IPS-15b (cell line): ENCODE results near the gene PYGM.

Source experiments
- H3K27me3 ChIP-seq: one replicate; pipeline ENCODE4 v1.6.1; 2013; ENCODE audit warnings: low read length; ENCODE audit not compliant: control insufficient read depth, insufficient read depth
- H3K36me3 ChIP-seq: one replicate; pipeline ENCODE4 v1.6.1; 2013; ENCODE audit warnings: low read length; ENCODE audit not compliant: control insufficient read depth, insufficient read depth
- H3K4me1 ChIP-seq: one replicate; pipeline ENCODE4 v1.6.1; 2013; ENCODE audit warnings: mild to moderate bottlenecking, low read length; ENCODE audit not compliant: control insufficient read depth, insufficient read depth
- H3K4me3 ChIP-seq: one replicate; pipeline ENCODE4 v1.5.1; 2013; ENCODE audit warnings: low read depth, low read length
- H3K9ac ChIP-seq: one replicate; pipeline ENCODE4 v1.6.1; 2013; ENCODE audit warnings: low read depth, mild to moderate bottlenecking, low read length
- H3K9me3 ChIP-seq: one replicate; pipeline ENCODE4 v1.6.1; 2013; ENCODE audit warnings: mild to moderate bottlenecking, low read length; ENCODE audit not compliant: control insufficient read depth, insufficient read depth

The PYGM gene

DNA sequence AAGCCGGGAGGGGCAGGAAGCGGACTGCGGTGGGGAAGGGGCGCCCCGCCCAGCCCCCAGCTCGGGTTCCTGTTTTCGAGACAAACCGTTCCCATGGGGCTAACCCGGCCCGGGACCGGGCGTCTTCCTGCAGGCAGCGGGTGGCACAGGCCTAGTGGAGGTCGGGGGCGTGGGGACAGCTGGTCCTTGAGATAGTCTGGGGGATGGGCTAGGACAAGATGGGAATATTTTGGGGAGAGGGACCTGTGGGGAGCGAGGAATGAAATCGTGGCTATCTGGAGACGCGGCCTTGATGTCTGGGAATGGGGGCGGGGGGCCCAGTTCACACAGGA is 14.6 kb downstream of the PYGM start:
- H3K27me3 ChIP-seq, result peaks cover 5% of the 10 kb centered on the region
- no peaks in the 10 kb centered on the region for H3K9me3 ChIP-seq
- H3K9ac ChIP-seq, result no peak overlapping the region
- H3K4me1 ChIP-seq, result peaks cover 3% of the 10 kb centered on the region
- no peaks in the 10 kb centered on the region for H3K36me3 ChIP-seq
- peak overlapping the region; percentile 78 for H3K4me3 ChIP-seq

GRCh38 chr11:64744544-64745188 is 15.1 kb downstream of the PYGM start:
- no peaks in the 10 kb centered on the region for H3K36me3 ChIP-seq
- H3K9me3 ChIP-seq, result no peaks in the 10 kb centered on the region
- H3K4me1 ChIP-seq, result peaks cover 3% of the 10 kb centered on the region
- H3K9ac ChIP-seq, result no peak overlapping the region
- peak overlapping the region; percentile 84 for H3K4me3 ChIP-seq
- peaks cover 5% of the 10 kb centered on the region for H3K27me3 ChIP-seq

DNA sequence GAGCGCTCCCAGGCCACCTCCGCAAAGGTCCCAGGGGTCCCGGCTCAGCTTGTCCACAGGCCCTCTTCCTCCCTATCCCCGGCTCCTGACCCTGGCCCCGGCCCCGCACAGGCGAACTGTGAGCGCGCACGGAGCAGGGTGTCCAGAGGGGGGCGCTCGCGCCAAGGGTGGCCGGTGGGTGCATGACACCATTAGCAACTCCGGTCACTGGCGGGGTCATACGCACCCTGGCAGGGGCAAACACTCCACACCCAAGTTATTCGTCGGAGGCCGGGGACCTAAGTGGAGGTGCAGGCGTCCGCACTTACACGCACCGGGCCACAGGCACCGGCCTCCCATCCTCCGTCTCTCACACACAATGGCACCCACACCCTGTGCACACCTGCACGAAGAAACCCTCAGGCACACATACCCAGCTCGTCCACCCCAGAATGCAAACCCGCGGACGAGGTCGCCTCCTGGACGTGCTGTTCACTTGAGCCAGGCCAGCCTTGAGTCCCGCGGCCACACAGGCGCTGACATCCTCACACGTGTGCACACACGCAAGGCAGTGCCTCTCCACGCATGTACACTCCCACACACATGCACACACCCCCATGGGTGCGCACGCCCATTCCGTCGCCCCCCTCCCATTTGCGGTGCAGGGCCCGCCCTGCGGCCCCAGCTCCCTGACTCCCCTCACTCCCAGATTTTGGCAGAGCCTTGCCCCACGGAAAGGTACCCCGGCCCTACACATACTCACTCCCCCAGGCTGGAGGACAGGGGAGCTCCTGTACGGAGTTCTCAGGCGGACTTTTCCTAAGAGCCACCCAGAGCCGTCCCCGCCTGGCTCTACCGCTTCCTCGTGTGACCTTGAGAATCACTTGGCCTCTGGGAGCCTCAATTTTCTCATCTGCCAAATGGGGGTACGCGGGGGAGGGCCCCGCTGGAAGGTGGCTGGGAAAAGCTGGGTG is 15.9 kb downstream of the PYGM start, which contains the start of gene RASGRP2:
Gene RASGRP2, minus strand, starts transcription at position 552 of the 953 bp plus-strand sequence. CDS start 1,276 bp downstream, outside the sequence.
- Histone ChIP-seq H3K27me3 (peaks cover 5% of the 10 kb centered on the region), H3K9me3 (no peaks in the 10 kb centered on the region), H3K9ac (no peak within 1 kb of the TSS), H3K4me3 (peak within 1 kb of the TSS; percentile 84), H3K4me1 (peaks cover 7% of the 10 kb centered on the region), H3K36me3 (no peaks in the 10 kb centered on the region)

GRCh38 chr11:64742889-64743590 is 16.7 kb downstream of the PYGM start:
- peaks cover 7% of the 10 kb centered on the region for H3K4me1 ChIP-seq
- peak overlapping the region; percentile 84 for H3K4me3 ChIP-seq
- H3K9ac ChIP-seq, result peak overlapping the region; percentile 73
- no peaks in the 10 kb centered on the region for H3K36me3 ChIP-seq
- H3K27me3 ChIP-seq, result peaks cover 5% of the 10 kb centered on the region
- H3K9me3 ChIP-seq, result no peaks in the 10 kb centered on the region

GRCh38 chr11:64742087-64742888 is 17.5 kb downstream of the PYGM start:
- peak overlapping the region; percentile 73 for H3K9ac ChIP-seq

GRCh38 chr11:64741375-64742086 is 18.2 kb downstream of the PYGM start:
- H3K4me1 ChIP-seq, result peaks cover 7% of the 10 kb centered on the region
- peaks cover 5% of the 10 kb centered on the region for H3K27me3 ChIP-seq
- peak overlapping the region; percentile 84 for H3K4me3 ChIP-seq
- H3K9me3 ChIP-seq, result no peaks in the 10 kb centered on the region
- H3K9ac ChIP-seq, result no peak overlapping the region
- peaks cover 6% of the 10 kb centered on the region for H3K36me3 ChIP-seq

More at GRCh38 chr11:64742087-64742888, 17.5 kb downstream of the PYGM start:
- H3K4me3 ChIP-seq, result peak overlapping the region; percentile 84
- H3K27me3 ChIP-seq, result peaks cover 5% of the 10 kb centered on the region
- no peaks in the 10 kb centered on the region for H3K36me3 ChIP-seq
- no peaks in the 10 kb centered on the region for H3K9me3 ChIP-seq
- peaks cover 7% of the 10 kb centered on the region for H3K4me1 ChIP-seq

DNA sequence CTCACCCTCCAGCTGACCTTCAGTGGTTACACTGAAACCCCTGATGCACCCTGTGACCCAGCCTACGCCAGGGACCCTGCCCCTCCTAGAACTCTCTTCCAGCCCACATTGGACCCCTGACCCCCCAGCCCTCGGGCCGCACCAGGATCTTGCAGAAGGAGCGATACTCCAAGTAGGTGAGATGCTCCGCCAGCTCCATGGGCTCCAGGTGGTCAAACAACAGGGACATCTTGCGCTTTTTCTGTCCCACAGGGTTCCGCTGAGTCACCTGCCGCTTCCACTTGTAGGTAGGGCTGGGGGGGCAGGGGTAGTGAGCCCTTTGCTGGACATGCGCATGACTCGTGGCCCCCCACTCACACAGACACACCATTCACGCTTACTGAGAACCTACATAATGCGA is 19.9 kb downstream of the PYGM start:
- H3K4me3 ChIP-seq, result no peak overlapping the region
- H3K27me3 ChIP-seq, result peaks cover 5% of the 10 kb centered on the region
- peaks cover 7% of the 10 kb centered on the region for H3K4me1 ChIP-seq
- H3K36me3 ChIP-seq, result peaks cover 17% of the 10 kb centered on the region
- H3K9me3 ChIP-seq, result no peaks in the 10 kb centered on the region
- no peak overlapping the region for H3K9ac ChIP-seq

DNA sequence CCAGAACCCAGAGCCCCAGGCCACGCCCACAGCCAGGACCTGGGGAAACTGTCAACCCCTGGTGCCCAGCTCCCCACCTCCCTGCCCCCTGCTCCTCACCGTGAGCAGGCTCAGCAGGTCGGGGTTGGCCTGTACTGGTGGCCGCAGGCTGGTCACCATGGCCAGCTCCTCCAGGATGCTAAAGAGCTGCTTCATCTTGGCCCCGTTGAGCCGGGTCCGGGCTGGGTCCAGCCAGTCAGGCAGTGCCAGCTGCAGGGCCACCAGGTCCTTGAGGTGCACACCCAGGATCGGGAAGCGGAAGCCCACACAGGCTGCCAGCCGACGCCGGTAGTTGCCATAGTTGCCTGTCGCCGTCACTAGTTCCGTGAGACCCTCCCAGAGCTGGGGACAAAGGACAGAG is 23.1 kb downstream of the PYGM start:
- peaks cover 7% of the 10 kb centered on the region for H3K4me1 ChIP-seq
- no peaks in the 10 kb centered on the region for H3K27me3 ChIP-seq
- no peak overlapping the region for H3K4me3 ChIP-seq
- H3K9ac ChIP-seq, result no peak overlapping the region
- H3K36me3 ChIP-seq, result peaks cover 21% of the 10 kb centered on the region
- no peaks in the 10 kb centered on the region for H3K9me3 ChIP-seq

- no peaks in the 10 kb centered on the region for H3K9me3 ChIP-seq
- peaks cover 21% of the 10 kb centered on the region for H3K36me3 ChIP-seq
- no peak overlapping the region for H3K4me3 ChIP-seq
- H3K4me1 ChIP-seq, result peaks cover 7% of the 10 kb centered on the region
- H3K9ac ChIP-seq, result no peak overlapping the region
- no peaks in the 10 kb centered on the region for H3K27me3 ChIP-seq
These were observed 24.0 kb downstream of the PYGM start for GRCh38 chr11:64735725-64736259.

DNA sequence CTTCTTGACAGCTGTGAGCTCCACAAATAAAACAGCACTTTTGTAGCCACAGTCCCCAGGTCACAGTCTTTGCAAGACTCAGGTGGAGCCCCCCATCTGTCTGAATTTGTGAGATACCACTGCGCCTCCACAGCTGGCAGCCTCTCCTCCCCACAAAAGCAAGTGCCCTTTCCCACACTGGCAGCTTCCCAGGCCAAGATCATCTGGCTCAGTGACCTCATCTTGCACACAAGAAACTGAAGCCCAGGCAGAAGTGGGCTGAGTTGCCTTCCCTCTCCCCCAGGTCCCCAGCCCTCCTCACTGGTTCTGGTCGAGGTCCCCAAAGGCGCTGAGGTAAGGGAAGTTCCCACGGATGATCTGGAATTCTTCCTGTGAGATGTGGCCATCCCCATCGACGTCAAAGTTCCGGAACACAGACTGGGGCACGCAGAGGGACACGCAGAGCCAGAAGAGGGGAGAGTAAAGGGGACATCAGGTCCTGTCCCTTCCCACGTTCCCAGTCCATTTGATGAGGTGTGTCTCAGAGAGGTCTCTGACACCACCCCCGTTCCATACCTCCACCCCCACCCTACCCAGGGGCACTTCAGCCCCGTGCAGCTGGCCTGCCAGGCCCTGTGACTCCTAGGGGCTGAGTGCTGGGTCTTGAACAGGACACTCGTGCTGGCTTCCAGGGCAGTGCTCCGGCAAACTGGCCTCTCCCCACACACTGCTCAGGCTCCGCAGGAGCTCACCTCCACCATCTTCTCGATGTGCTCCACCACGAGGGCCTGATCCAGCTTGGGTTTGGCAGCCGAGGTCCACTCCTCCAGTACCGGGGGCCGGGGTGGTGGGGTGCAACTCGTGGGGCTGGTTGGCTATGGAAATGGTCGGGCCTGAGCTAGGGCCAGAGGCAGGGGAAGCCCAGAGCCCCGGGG is 24.7 kb downstream of the PYGM start:
- no peaks in the 10 kb centered on the region for H3K27me3 ChIP-seq
- no peak overlapping the region for H3K9ac ChIP-seq
- no peak overlapping the region for H3K4me3 ChIP-seq
- peaks cover 21% of the 10 kb centered on the region for H3K36me3 ChIP-seq
- H3K4me1 ChIP-seq, result peaks cover 7% of the 10 kb centered on the region
- no peaks in the 10 kb centered on the region for H3K9me3 ChIP-seq
